Nephron (organoid): ENCODE measurements around the gene RPL21.

Source experiments
- H3K27ac Mint-ChIP-seq, 3 experiments: 2 replicates each; pipeline ENCODE4 v1.8.0; 2020; ENCODE audit warnings: mixed read lengths in 3 of 3, mild to moderate bottlenecking in 2 of 3, moderate library complexity in 1 of 3
- H3K27me3 Mint-ChIP-seq: 2 replicates; pipeline ENCODE4 v1.8.0; 2021; ENCODE audit warnings: low read depth, mild to moderate bottlenecking, moderate library complexity, mixed read lengths
- H3K36me3 Mint-ChIP-seq: 2 replicates; pipeline ENCODE4 v1.8.0; 2020; ENCODE audit warnings: low read depth, mixed read lengths
- H3K4me1 Mint-ChIP-seq: 2 replicates; pipeline ENCODE4 v1.8.0; 2020; ENCODE audit warnings: mixed read lengths
- H3K4me3 Mint-ChIP-seq, 3 experiments: 2 replicates each; pipeline ENCODE4 v1.8.0; 2020; ENCODE audit warnings: mild to moderate bottlenecking in 3 of 3, mixed read lengths in 3 of 3, moderate library complexity in 2 of 3
- H3K9me3 Mint-ChIP-seq: 2 replicates; pipeline ENCODE4 v1.8.0; 2020; ENCODE audit warnings: mixed read lengths
- CTCF ChIP-seq, 3 experiments: fragments of 200-600 bp; sonication (generic); IDR thresholded peaks; one replicate each; pipeline ENCODE4 v1.5.0; 2021; ENCODE audit warnings: antibody characterized with exemption in 3 of 3; ENCODE audit not compliant: unreplicated experiment in 3 of 3

Gene RPL21

GRCh38 chr13:27263438-27263837, 12.1 kb downstream of the RPL21 start:
- Mint-ChIP-seq H3K9me3 (no peaks in the 10 kb centered on the region), H3K4me3 (no peak overlapping the region), H3K4me1 (peaks cover 19% of the 10 kb centered on the region), H3K27ac (peak overlapping the region; percentile 36 to 90 (median 86)), H3K27me3 (no peaks in the 10 kb centered on the region), H3K36me3 (peaks cover 43% of the 10 kb centered on the region)
- no peak for TF ChIP-seq CTCF (IDR thresholded peaks at IDR 0.05; ENCODE audit: unreplicated experiment in 3 of 3)

GRCh38 chr13:27264181-27264580, 12.8 kb downstream of the RPL21 start:
- peak overlapping the region in 2 of 3 experiments; percentile 0 to 15 for H3K4me3 Mint-ChIP-seq
- no peak for TF ChIP-seq CTCF (IDR thresholded peaks at IDR 0.05; ENCODE audit: unreplicated experiment in 3 of 3)
- peaks cover 35% of the 10 kb centered on the region for H3K36me3 Mint-ChIP-seq
- H3K4me1 Mint-ChIP-seq: peaks cover 19% of the 10 kb centered on the region
- peak overlapping the region; percentile 36 to 90 (median 86) for H3K27ac Mint-ChIP-seq
- no peaks in the 10 kb centered on the region for H3K9me3 Mint-ChIP-seq
- H3K27me3 Mint-ChIP-seq: no peaks in the 10 kb centered on the region

- Mint-ChIP-seq H3K36me3 (peaks cover 31% of the 10 kb centered on the region), H3K4me3 (no peak overlapping the region), H3K27ac (peak overlapping the region; percentile 36 to 90 (median 86)), H3K4me1 (peaks cover 19% of the 10 kb centered on the region), H3K27me3 (no peaks in the 10 kb centered on the region), H3K9me3 (no peaks in the 10 kb centered on the region)
- no peak for TF ChIP-seq CTCF (IDR thresholded peaks at IDR 0.05; ENCODE audit: unreplicated experiment in 3 of 3)
Observed at GRCh38 chr13:27264648-27265047, 13.3 kb downstream of the RPL21 start.

GRCh38 chr13:27266917-27267316, 15.6 kb downstream of the RPL21 start:
- Mint-ChIP-seq H3K27ac (no peak overlapping the region), H3K36me3 (peaks cover 17% of the 10 kb centered on the region), H3K27me3 (peaks cover 5% of the 10 kb centered on the region), H3K9me3 (no peaks in the 10 kb centered on the region), H3K4me3 (peak overlapping the region in 1 of 3 experiments; percentile 33), H3K4me1 (peaks cover 30% of the 10 kb centered on the region)
- TF ChIP-seq CTCF (IDR thresholded peaks at IDR 0.05; ENCODE audit: unreplicated experiment in 3 of 3): no peak

- Mint-ChIP-seq H3K27ac (no peak overlapping the region), H3K27me3 (peaks cover 5% of the 10 kb centered on the region), H3K36me3 (peaks cover 15% of the 10 kb centered on the region)
Observed at GRCh38 chr13:27267596-27267995, 16.2 kb downstream of the RPL21 start.

More at GRCh38 chr13:27267596-27267995, 16.2 kb downstream of the RPL21 start:
- Mint-ChIP-seq H3K4me3 (no peak overlapping the region), H3K9me3 (no peaks in the 10 kb centered on the region), H3K4me1 (peaks cover 34% of the 10 kb centered on the region)
- TF ChIP-seq CTCF (IDR thresholded peaks at IDR 0.05; ENCODE audit: unreplicated experiment in 3 of 3): no peak
